Mucosa of descending colon (tissue), 3 donors: ENCODE data around the gene SPDEF. TPM values are rescaled to one million over a fixed set of nuclear protein-coding genes. Genes with fewer than 3 reads are reported as not detected.

ENCODE experiments used
- ATAC-seq: fragments of 200-7000 bp; cut with Tn5 transposase; one replicate; pipeline ENCODE4 v1.9.1; 2020; ENCODE audit warnings: mild to moderate bottlenecking, moderate library complexity
- DNase-seq, 3 donors: peaks; one replicate each; pipeline ENCODE4 v3.0.0-alpha.2; 2020
- H3K36me3 ChIP-seq: fragments of 200-600 bp; one replicate; pipeline ENCODE4 v1.8.0; 2021; ENCODE audit warnings: low read depth, mild to moderate bottlenecking
- H3K4me1 ChIP-seq: fragments of 200-600 bp; one replicate; pipeline ENCODE4 v1.8.0; 2021; ENCODE audit warnings: low read depth, mild to moderate bottlenecking
- H3K4me3 ChIP-seq: fragments of 200-600 bp; one replicate; pipeline ENCODE4 v1.8.0; 2021; ENCODE audit warnings: mild to moderate bottlenecking
- H3K9me3 ChIP-seq: fragments of 200-600 bp; one replicate; pipeline ENCODE4 v1.8.0; 2021; ENCODE audit warnings: mild to moderate bottlenecking
- CTCF ChIP-seq: fragments of 200-600 bp; IDR thresholded peaks from one replicate; pipeline ENCODE4 v1.8.0; 2022; ENCODE audit warnings: antibody characterized with exemption, mild to moderate bottlenecking
- intact Hi-C, 2 donors: fragments of 100-400 bp; cut with DNase I in 1 of 2; cut with micrococcal nuclease in 1 of 2; formaldehyde crosslinking; loops; one replicate each; pipeline versions ENCODE4 v1.11.0 to v1.11.1; 2022; cut with DNase I, micrococcal nuclease
- total RNA-seq, 3 donors: library from RNA; stranded (reverse); fragmentation: NEBNext Ultra II Directional in 2 of 3; extraction: Animal tissue kit (Norgen Biotek cat#: 25700) in 2 of 3; gene quantifications; one replicate each; pipeline versions ENCODE4 v1.2.1 to v1.2.4, GENCODE V29; 2021 to 2023
- donor health status: DM: no; HTN: no; CAD: no; lungs with moderate emphysema.
- donor health status: DM: no; HTN: no; CAD: no.
- donor health status: DM: no; HTN: yes; CAD: no.

The SPDEF gene
- total RNA-seq, 3 donors from 2014 or later: 13.8 to 49.1 (median 38.2) TPM

GRCh38 chr6:34508425-34508824, 47.7 kb downstream of the SPDEF start:
- H3K4me1 ChIP-seq: no peaks in the 10 kb centered on the region
- TF ChIP-seq CTCF: no peak
- H3K4me3 ChIP-seq: no peak overlapping the region
- DNase-seq (no peak), ATAC-seq (no peak)
- no peaks in the 10 kb centered on the region for H3K36me3 ChIP-seq
- intact Hi-C loops: no loop called here
- no peaks in the 10 kb centered on the region for H3K9me3 ChIP-seq

GRCh38 chr6:34506718-34507117, 49.4 kb downstream of the SPDEF start:
- Histone ChIP-seq H3K36me3 (no peaks in the 10 kb centered on the region), H3K4me3 (no peak overlapping the region), H3K9me3 (no peaks in the 10 kb centered on the region), H3K4me1 (no peaks in the 10 kb centered on the region)
- ATAC-seq: no peak
- intact Hi-C loops: no loop called here
- DNase-seq: no peak
- no peak for TF ChIP-seq CTCF

GRCh38 chr6:34497411-34497810, 58.7 kb downstream of the SPDEF start:
- H3K4me1 ChIP-seq: no peaks in the 10 kb centered on the region
- no peak for TF ChIP-seq CTCF
- H3K9me3 ChIP-seq: peaks cover 11% of the 10 kb centered on the region
- intact Hi-C loops: no loop called here
- ATAC-seq (no peak), DNase-seq (no peak)
- H3K36me3 ChIP-seq: no peaks in the 10 kb centered on the region
- H3K4me3 ChIP-seq: no peak overlapping the region

- Histone ChIP-seq H3K36me3 (no peaks in the 10 kb centered on the region), H3K9me3 (peaks cover 11% of the 10 kb centered on the region), H3K4me1 (no peaks in the 10 kb centered on the region), H3K4me3 (no peak overlapping the region)
- intact Hi-C loops: no loop called here
- no peak for TF ChIP-seq CTCF
- ATAC-seq (no peak), DNase-seq (no peak)
Observed at GRCh38 chr6:34496103-34496685, 59.9 kb downstream of the SPDEF start.

- ATAC-seq: no peak
Observed at GRCh38 chr6:34494973-34495372, 61.2 kb downstream of the SPDEF start.

More at GRCh38 chr6:34494973-34495372, 61.2 kb downstream of the SPDEF start:
- no peak overlapping the region for H3K4me3 ChIP-seq
- no peaks in the 10 kb centered on the region for H3K36me3 ChIP-seq
- no peak for TF ChIP-seq CTCF
- DNase-seq: no peak
- no peaks in the 10 kb centered on the region for H3K9me3 ChIP-seq
- intact Hi-C loops: no loop called here
- H3K4me1 ChIP-seq: no peaks in the 10 kb centered on the region
